ENCODE measurements around the gene UNC13D. TPM values are rescaled to one million over a fixed set of nuclear protein-coding genes. Genes with fewer than 3 reads are reported as not detected.

Gene UNC13D
- total RNA-seq, 1 experiment from 2014 or later = 9.0 TPM

GRCh38 chr17:75783803-75784472 is 60.3 kb downstream of the UNC13D start:
- H3K36me3 Mint-ChIP-seq (ENCODE audit: insufficient read depth, unreplicated experiment) = peaks cover 26% of the 10 kb centered on the region
- TF ChIP-seq, protein P1, sequence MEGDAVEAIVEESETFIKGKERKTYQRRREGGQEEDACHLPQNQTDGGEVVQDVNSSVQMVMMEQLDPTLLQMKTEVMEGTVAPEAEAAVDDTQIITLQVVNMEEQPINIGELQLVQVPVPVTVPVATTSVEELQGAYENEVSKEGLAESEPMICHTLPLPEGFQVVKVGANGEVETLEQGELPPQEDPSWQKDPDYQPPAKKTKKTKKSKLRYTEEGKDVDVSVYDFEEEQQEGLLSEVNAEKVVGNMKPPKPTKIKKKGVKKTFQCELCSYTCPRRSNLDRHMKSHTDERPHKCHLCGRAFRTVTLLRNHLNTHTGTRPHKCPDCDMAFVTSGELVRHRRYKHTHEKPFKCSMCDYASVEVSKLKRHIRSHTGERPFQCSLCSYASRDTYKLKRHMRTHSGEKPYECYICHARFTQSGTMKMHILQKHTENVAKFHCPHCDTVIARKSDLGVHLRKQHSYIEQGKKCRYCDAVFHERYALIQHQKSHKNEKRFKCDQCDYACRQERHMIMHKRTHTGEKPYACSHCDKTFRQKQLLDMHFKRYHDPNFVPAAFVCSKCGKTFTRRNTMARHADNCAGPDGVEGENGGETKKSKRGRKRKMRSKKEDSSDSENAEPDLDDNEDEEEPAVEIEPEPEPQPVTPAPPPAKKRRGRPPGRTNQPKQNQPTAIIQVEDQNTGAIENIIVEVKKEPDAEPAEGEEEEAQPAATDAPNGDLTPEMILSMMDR (IDR thresholded peaks at IDR 0.05; ENCODE audit: insufficient read depth in 1 of 2, low read depth in 1 of 2, low read length in 1 of 2, severe bottlenecking in 1 of 2, unreplicated experiment in 1 of 2) = no peak
- H3K27me3 Mint-ChIP-seq (ENCODE audit: insufficient read depth, unreplicated experiment) = peaks cover 4% of the 10 kb centered on the region
- H3K4me1 Mint-ChIP-seq (ENCODE audit: low read depth, unreplicated experiment) = peaks cover 24% of the 10 kb centered on the region
- Histone ChIP-seq H3K4me3 (ENCODE audit: low read depth, low read length) (peak overlapping the region; percentile 34), H3K36me3 (ENCODE audit: control insufficient read depth, insufficient read depth, low read length) (no peaks in the 10 kb centered on the region), H3K27me3 (replicated peaks; ENCODE audit: control insufficient read depth, insufficient read depth, low read length) (no peaks in the 10 kb centered on the region), H3K9me3 (no peaks in the 10 kb centered on the region), H3K4me1 (peaks cover 37% of the 10 kb centered on the region)
- intact Hi-C loops (cut with micrococcal nuclease; ENCODE audit: unreplicated experiment) = loop anchor here (1.0 to 10.0 kb wide), 3 partner anchors 71 to 191 kb away; partner anchors contain the start of genes ACOX1, TEN1, TRIM65 and WBP2
- CTCF ChIA-PET = interaction anchor here (0.6 to 3.6 kb wide), 8 partner anchors 20 to 259 kb away, joined by 3 to 27 read pairs (median 4); partner anchors contain the start of genes GALK1, LLGL2, TRIM65 and WBP2
- DNase-seq = no peak
- peak overlapping the region; percentile 97 for H3K27ac Mint-ChIP-seq (ENCODE audit: unreplicated experiment)
- no TSS peak for BruUV-seq (replicated peaks)
- POLR2A ChIA-PET = interaction anchor here (0.9 to 2.2 kb wide), 4 partner anchors 19 to 157 kb away, joined by 3 to 9 read pairs (median 8); partner anchors contain the start of genes FBF1, GALK1 and WBP2
- peak overlapping the region; percentile 84 for H3K4me3 Mint-ChIP-seq (ENCODE audit: unreplicated experiment)
- H3K9me3 Mint-ChIP-seq (ENCODE audit: unreplicated experiment) = no peaks in the 10 kb centered on the region

- H3K36me3 Mint-ChIP-seq (ENCODE audit: insufficient read depth, unreplicated experiment) = peaks cover 34% of the 10 kb centered on the region
- DNase-seq = peak in 1 of 2 experiments; percentile 58
- H3K4me3 Mint-ChIP-seq (ENCODE audit: unreplicated experiment) = peak overlapping the region; percentile 84
- peaks cover 2% of the 10 kb centered on the region; the same call in 1 of the 2 replicates for H3K36me3 ChIP-seq (ENCODE audit: control insufficient read depth, insufficient read depth, low read length)
- no peaks in the 10 kb centered on the region for H3K9me3 Mint-ChIP-seq (ENCODE audit: unreplicated experiment)
- peak overlapping the region; percentile 97 for H3K27ac Mint-ChIP-seq (ENCODE audit: unreplicated experiment)
- peaks cover 26% of the 10 kb centered on the region for H3K4me1 Mint-ChIP-seq (ENCODE audit: low read depth, unreplicated experiment)
- no peaks in the 10 kb centered on the region for H3K27me3 ChIP-seq (replicated peaks; ENCODE audit: control insufficient read depth, insufficient read depth, low read length)
- BruUV-seq (replicated peaks) = no TSS peak
- TF ChIP-seq, protein P1 (IDR thresholded peaks at IDR 0.05; ENCODE audit: insufficient read depth in 1 of 2, low read depth in 1 of 2, low read length in 1 of 2, severe bottlenecking in 1 of 2, unreplicated experiment in 1 of 2) = peak; percentile 73 to 78
- intact Hi-C loops (cut with micrococcal nuclease; ENCODE audit: unreplicated experiment) = loop anchor here (5.0 to 10.0 kb wide), 2 partner anchors 114 to 192 kb away; partner anchors contain the start of genes ACOX1, TEN1 and TRIM65
- H3K9me3 ChIP-seq = no peaks in the 10 kb centered on the region
- H3K27me3 Mint-ChIP-seq (ENCODE audit: insufficient read depth, unreplicated experiment) = peaks cover 4% of the 10 kb centered on the region
- no peak overlapping the region for H3K4me3 ChIP-seq (ENCODE audit: low read depth, low read length)
- POLR2A ChIA-PET = interaction anchor here (0.8 to 2.2 kb wide), 4 partner anchors 18 to 138 kb away, joined by 7 to 9 read pairs (median 8); partner anchors contain the start of genes GALK1 and WBP2
- H3K4me1 ChIP-seq = peaks cover 37% of the 10 kb centered on the region
- CTCF ChIA-PET = interaction anchor here (0.6 to 3.6 kb wide), 11 partner anchors 10 to 580 kb away, joined by 3 to 27 read pairs (median 4); partner anchors contain the start of genes GALK1, LLGL2, TRIM65 and WBP2
Measured at GRCh38 chr17:75783069-75783783, 61.0 kb downstream of the UNC13D start.
